Measurements from ENCODE around the gene VEPH1. TPM values are rescaled to one million over a fixed set of nuclear protein-coding genes. Genes with fewer than 3 reads are reported as not detected.

Gene VEPH1
- polyA plus RNA-seq, 1 experiment = 17.9 TPM

DNA sequence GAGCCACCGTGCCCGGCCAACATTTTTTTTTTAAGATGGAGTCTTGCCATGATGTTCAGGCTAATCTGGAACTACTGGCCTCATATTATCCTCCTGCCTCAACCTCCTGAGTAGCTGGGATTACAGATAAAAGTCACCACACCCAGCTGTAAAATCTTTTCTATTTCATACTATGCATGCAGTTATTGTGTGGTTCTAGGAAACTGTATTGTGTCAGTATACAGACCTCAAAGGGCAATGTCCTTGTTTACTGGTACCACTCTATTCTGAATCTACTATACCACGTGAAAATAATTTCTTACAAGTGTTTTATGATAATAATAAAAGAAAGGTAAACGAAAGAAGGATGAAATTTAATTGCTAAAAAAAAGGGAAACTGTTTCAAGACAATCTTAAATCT is 190.0 kb downstream of the VEPH1 start:
- DNase-seq (ENCODE audit: low read depth) = no peak
- ChIA-PET POLR2A (no interaction called here), CTCF (interaction anchor here (1.0 to 1.6 kb wide), 3 partner anchors 17 to 187 kb away, joined by 3 to 4 read pairs (median 3); no protein-coding TSS in a partner anchor)
- Histone ChIP-seq H3K27me3 (ENCODE audit: control insufficient read depth, insufficient read depth, low read length) (no peaks in the 10 kb centered on the region), H3K36me3 (ENCODE audit: control insufficient read depth, insufficient read depth, low read length) (no peaks in the 10 kb centered on the region), H3K4me3 (ENCODE audit: low read depth, low read length) (no peak overlapping the region)
- TF ChIP-seq, protein P1, sequence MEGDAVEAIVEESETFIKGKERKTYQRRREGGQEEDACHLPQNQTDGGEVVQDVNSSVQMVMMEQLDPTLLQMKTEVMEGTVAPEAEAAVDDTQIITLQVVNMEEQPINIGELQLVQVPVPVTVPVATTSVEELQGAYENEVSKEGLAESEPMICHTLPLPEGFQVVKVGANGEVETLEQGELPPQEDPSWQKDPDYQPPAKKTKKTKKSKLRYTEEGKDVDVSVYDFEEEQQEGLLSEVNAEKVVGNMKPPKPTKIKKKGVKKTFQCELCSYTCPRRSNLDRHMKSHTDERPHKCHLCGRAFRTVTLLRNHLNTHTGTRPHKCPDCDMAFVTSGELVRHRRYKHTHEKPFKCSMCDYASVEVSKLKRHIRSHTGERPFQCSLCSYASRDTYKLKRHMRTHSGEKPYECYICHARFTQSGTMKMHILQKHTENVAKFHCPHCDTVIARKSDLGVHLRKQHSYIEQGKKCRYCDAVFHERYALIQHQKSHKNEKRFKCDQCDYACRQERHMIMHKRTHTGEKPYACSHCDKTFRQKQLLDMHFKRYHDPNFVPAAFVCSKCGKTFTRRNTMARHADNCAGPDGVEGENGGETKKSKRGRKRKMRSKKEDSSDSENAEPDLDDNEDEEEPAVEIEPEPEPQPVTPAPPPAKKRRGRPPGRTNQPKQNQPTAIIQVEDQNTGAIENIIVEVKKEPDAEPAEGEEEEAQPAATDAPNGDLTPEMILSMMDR (IDR thresholded peaks at IDR 0.05; ENCODE audit: insufficient read depth, low read depth, low read length) = no peak

DNA sequence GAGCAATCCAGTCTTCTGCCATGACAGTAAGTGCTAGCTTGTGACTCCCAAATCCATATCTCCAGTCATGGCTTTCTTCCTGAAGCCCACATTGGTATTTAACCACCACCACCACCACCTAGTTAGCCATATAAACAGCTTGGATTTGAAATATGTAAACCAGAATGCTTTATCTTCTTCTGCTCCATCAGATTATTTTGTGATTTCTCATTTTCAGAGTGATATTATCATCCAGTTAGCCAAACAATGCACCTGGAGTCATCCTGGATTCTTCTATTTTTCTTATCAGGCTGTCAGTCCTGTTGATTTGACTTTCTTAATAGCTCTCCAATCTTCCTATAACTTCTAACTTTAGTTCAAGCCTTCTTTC is 190.9 kb downstream of the VEPH1 start:
- Histone ChIP-seq H3K36me3 (ENCODE audit: control insufficient read depth, insufficient read depth, low read length) (no peaks in the 10 kb centered on the region), H3K27me3 (ENCODE audit: control insufficient read depth, insufficient read depth, low read length) (no peaks in the 10 kb centered on the region), H3K4me3 (ENCODE audit: low read depth, low read length) (no peak overlapping the region)
- no peak for DNase-seq (ENCODE audit: low read depth)
- ChIA-PET POLR2A (interaction anchor here (0.5 kb wide), 1 partner anchor 131 kb away, joined by 3 read pairs; no protein-coding TSS in a partner anchor), CTCF (interaction anchor here (0.9 to 1.2 kb wide), 4 partner anchors 26 to 187 kb away, joined by 3 to 4 read pairs (median 3); no protein-coding TSS in a partner anchor)
- TF ChIP-seq, protein P1 (IDR thresholded peaks at IDR 0.05; ENCODE audit: insufficient read depth, low read depth, low read length) = no peak

DNA sequence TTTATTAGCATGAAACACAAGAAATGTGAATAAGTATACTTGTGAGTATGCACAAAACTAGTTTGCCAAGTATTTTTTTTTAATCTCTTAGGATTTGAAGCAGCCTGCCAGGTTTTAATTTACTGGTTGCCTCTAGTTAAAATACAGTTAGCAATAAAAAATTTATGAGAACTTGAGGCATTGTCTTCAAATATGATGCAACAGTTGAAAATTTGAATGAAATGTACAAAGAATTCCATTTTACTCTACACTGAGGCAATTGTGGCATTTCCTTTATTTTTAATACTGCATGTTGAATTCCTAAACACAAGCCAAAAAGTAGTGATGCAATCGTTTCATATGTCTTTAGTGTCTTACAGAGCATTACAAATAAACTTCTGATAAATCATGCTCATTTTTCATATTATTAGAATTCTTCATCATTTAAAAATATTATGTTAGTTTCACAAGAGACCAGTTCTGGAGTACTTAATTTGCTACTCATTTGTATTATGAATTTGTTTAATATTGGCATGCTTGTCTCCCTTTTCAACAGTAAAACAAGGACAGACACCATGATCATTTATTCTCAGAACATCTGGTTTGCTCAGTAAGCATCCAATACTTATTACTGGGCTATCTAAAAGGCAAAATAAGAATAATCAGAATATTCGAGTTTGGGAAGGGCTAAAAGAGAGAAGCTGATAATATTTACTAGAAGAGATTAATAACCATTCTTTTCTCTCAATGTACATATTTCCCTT is 191.4 kb downstream of the VEPH1 start:
- H3K36me3 ChIP-seq (ENCODE audit: control insufficient read depth, insufficient read depth, low read length) = no peaks in the 10 kb centered on the region
- CTCF ChIA-PET = interaction anchor here (0.9 to 1.2 kb wide), 4 partner anchors 26 to 188 kb away, joined by 3 to 4 read pairs (median 3); no protein-coding TSS in a partner anchor

DNA sequence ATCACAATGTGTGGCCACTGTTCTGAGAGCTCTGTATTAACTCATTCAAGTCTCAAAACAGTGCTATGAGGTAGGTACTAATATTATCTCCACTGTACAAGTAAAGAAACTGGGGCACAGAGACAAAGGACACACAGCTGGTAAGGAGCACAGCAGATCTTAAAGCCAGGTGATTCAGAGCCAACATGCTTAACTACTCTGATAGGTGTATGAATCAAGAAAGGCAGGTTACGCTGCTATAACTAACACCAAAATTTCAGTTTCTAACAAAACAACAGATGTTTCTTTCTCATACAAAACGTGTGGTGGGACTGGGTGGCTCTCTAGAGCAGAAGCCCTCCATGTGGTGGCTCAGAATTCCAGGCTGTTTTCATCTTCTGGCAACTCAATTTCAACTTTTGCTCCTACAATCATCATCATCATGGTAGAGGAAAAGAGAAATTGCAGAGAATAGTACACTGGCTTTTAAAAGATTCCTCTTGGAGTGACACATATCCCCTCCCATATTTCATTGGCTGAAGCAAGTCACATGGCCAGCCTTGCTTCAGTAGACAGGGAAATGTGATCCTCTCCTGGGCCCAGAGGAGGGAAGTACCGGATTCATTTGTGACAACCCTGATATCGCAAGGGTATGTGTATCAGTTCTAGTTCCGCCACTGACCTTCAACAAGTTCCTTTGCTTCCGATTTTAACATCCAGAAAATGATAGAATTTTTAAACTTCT is 192.7 kb downstream of the VEPH1 start:
- Histone ChIP-seq H3K36me3 (ENCODE audit: control insufficient read depth, insufficient read depth, low read length) (no peaks in the 10 kb centered on the region), H3K4me3 (ENCODE audit: low read depth, low read length) (no peak overlapping the region), H3K27me3 (ENCODE audit: control insufficient read depth, insufficient read depth, low read length) (no peaks in the 10 kb centered on the region)
- DNase-seq (ENCODE audit: low read depth) = no peak
- TF ChIP-seq, protein P1 (IDR thresholded peaks at IDR 0.05; ENCODE audit: insufficient read depth, low read depth, low read length) = no peak
- ChIA-PET CTCF (interaction anchor here (0.7 kb wide), 1 partner anchor 13 kb away, joined by 3 read pairs; no protein-coding TSS in a partner anchor), POLR2A (no interaction called here)

More for the DNA sequence above, 191.4 kb downstream of the VEPH1 start:
- TF ChIP-seq, protein P1 (IDR thresholded peaks at IDR 0.05; ENCODE audit: insufficient read depth, low read depth, low read length) = no peak
- POLR2A ChIA-PET = interaction anchor here (0.5 kb wide), 1 partner anchor 132 kb away, joined by 3 read pairs; no protein-coding TSS in a partner anchor
- no peaks in the 10 kb centered on the region for H3K27me3 ChIP-seq (ENCODE audit: control insufficient read depth, insufficient read depth, low read length)
- H3K4me3 ChIP-seq (ENCODE audit: low read depth, low read length) = no peak overlapping the region
- peak; percentile 97 for DNase-seq (ENCODE audit: low read depth)

DNA sequence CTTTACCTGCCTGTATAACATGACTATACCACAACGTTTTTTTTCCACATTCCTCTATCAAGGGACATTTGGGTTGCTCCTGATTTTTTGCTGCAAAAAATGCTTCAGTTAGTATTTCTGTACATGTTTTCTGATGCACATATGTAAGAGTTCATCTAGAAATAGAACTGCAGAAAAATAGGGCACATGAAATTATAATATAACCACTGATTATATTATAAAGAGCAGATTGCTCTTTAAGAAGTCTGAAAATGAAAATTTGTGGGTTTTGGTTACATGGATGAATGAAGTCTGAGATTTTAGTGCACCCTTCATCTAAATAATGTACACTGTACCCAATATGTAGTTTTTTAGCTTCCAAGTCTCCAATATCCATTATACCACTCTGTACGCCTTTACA is 196.7 kb downstream of the VEPH1 start:
- TF ChIP-seq, protein P1 (IDR thresholded peaks at IDR 0.05; ENCODE audit: insufficient read depth, low read depth, low read length) = no peak
- CTCF ChIA-PET = no interaction called here
- POLR2A ChIA-PET = no interaction called here
- H3K27me3 ChIP-seq (ENCODE audit: control insufficient read depth, insufficient read depth, low read length) = no peaks in the 10 kb centered on the region
- no peak for DNase-seq (ENCODE audit: low read depth)
- H3K36me3 ChIP-seq (ENCODE audit: control insufficient read depth, insufficient read depth, low read length) = no peaks in the 10 kb centered on the region
- no peak overlapping the region for H3K4me3 ChIP-seq (ENCODE audit: low read depth, low read length)
